HL-60 (cell line): ENCODE data around the gene IFT22.

Experiments
- GABPA ChIP-seq: IDR thresholded peaks from 2 replicates; pipeline ENCODE4 v1.6.1; 2012; ENCODE audit warnings: low read depth
- POLR2AphosphoS5 ChIP-seq: IDR thresholded peaks from 2 replicates; pipeline ENCODE4 v1.6.1; 2012; ENCODE audit warnings: low read depth
- SPI1 ChIP-seq: IDR thresholded peaks from 2 replicates; pipeline ENCODE4 v1.6.1; 2012; ENCODE audit warnings: low read depth, mild to moderate bottlenecking, borderline replicate concordance
- TF ChIP-seq, protein P1 (sequence below): IDR thresholded peaks from one replicate; pipeline ENCODE4 v1.5.1; 2011; ENCODE audit warnings: low read length, control low read depth, inconsistent platforms; ENCODE audit not compliant: insufficient read depth
- TF ChIP-seq, protein P2 (sequence below): IDR thresholded peaks from 2 replicates; pipeline ENCODE4 v1.6.1; 2012; ENCODE audit warnings: low read depth; ENCODE audit not compliant: insufficient replicate concordance

DNA sequence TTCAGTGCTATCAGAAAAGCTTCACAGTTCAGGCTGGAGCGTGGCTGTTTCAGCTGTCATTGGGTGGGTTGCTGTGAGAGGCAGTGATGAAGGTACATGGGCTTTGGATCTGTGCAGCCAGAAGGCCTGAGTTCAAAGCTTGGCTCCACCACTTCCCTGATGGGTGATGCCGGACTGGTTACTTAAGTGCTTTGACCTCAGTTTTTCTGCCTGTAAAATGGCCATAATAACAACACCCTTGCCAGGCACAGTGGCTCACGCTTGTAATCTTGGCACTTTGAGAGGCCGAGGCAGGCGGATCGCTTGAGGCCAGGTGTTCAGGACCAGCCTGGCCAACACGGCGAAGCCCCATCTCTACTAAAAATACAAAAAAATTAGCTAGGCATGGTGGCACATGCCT, 10.4 kb upstream of the IFT22 start:
- TF ChIP-seq, protein P1, sequence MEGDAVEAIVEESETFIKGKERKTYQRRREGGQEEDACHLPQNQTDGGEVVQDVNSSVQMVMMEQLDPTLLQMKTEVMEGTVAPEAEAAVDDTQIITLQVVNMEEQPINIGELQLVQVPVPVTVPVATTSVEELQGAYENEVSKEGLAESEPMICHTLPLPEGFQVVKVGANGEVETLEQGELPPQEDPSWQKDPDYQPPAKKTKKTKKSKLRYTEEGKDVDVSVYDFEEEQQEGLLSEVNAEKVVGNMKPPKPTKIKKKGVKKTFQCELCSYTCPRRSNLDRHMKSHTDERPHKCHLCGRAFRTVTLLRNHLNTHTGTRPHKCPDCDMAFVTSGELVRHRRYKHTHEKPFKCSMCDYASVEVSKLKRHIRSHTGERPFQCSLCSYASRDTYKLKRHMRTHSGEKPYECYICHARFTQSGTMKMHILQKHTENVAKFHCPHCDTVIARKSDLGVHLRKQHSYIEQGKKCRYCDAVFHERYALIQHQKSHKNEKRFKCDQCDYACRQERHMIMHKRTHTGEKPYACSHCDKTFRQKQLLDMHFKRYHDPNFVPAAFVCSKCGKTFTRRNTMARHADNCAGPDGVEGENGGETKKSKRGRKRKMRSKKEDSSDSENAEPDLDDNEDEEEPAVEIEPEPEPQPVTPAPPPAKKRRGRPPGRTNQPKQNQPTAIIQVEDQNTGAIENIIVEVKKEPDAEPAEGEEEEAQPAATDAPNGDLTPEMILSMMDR = no peak
- TF ChIP-seq POLR2AphosphoS5 = no peak
- no peak for TF ChIP-seq GABPA
- no peak for TF ChIP-seq SPI1
- TF ChIP-seq, protein P2, sequence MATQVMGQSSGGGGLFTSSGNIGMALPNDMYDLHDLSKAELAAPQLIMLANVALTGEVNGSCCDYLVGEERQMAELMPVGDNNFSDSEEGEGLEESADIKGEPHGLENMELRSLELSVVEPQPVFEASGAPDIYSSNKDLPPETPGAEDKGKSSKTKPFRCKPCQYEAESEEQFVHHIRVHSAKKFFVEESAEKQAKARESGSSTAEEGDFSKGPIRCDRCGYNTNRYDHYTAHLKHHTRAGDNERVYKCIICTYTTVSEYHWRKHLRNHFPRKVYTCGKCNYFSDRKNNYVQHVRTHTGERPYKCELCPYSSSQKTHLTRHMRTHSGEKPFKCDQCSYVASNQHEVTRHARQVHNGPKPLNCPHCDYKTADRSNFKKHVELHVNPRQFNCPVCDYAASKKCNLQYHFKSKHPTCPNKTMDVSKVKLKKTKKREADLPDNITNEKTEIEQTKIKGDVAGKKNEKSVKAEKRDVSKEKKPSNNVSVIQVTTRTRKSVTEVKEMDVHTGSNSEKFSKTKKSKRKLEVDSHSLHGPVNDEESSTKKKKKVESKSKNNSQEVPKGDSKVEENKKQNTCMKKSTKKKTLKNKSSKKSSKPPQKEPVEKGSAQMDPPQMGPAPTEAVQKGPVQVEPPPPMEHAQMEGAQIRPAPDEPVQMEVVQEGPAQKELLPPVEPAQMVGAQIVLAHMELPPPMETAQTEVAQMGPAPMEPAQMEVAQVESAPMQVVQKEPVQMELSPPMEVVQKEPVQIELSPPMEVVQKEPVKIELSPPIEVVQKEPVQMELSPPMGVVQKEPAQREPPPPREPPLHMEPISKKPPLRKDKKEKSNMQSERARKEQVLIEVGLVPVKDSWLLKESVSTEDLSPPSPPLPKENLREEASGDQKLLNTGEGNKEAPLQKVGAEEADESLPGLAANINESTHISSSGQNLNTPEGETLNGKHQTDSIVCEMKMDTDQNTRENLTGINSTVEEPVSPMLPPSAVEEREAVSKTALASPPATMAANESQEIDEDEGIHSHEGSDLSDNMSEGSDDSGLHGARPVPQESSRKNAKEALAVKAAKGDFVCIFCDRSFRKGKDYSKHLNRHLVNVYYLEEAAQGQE = no peak
